ENCODE results near the gene ZSCAN5A. TPM values are rescaled to one million over a fixed set of nuclear protein-coding genes. Genes with fewer than 3 reads are reported as not detected.
"Not testable (repeated sequence)": the region's sequence is repeated elsewhere in the genome, so short reads cannot be mapped to it uniquely, and the experiment has no call there.

The ZSCAN5A gene
- polyA plus RNA-seq, 1 donor from 2014 or later, result 7.0 TPM

DNA sequence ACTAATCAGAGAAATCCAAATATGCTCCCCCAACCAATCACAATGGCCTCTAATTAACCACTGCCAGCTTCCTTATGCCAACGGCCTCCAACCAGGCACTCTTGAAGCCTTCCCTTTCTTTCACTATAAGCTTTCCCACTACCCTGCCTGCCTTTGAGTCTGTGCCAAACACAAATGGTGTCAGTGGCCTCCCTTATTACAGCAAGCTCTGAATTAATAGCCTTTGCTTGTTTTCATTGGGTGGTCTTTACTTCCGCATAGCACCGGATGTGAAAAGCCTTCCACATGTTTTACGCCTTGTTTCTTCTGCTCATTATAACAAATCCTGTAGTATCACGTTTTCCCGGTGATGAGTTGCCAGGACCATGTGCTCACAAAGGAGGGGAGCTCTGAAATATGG, 43.5 kb downstream of the ZSCAN5A start:
- Mint-ChIP-seq H3K27ac (peak overlapping the region in 1 of 3 donors; percentile 40), H3K4me1 (no peaks in the 10 kb centered on the region), H3K36me3 (peaks cover 6% of the 10 kb centered on the region), H3K4me3 (no peak overlapping the region), H3K9me3 (no peaks in the 10 kb centered on the region), H3K27me3 (no peaks in the 10 kb centered on the region)

DNA sequence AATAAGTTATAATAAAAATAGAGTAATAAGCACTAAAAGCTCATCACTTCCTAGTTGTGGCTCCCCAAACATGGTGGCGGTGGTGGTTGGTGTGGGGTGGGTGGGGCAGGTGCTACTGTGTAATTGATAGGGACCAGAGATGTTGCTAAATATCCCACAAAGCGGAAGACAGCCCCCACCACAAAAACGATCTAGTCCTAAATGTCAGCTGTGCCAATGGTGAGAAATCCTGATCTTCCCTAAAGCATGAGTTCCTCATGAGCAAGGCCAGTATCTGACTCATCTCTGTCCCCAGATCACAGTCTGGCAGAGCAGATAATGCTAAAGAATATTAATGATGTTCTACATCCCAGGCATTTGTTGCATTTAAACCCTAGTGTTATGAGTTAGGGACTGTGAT, 44.0 kb downstream of the ZSCAN5A start:
- Mint-ChIP-seq H3K27me3 (no peaks in the 10 kb centered on the region), H3K36me3 (peaks cover 8% of the 10 kb centered on the region), H3K9me3 (no peaks in the 10 kb centered on the region), H3K4me1 (no peaks in the 10 kb centered on the region), H3K27ac (peak overlapping the region in 1 of 3 donors; percentile 40), H3K4me3 (no peak overlapping the region)

GRCh38 chr19:56269348-56269747, 45.3 kb downstream of the ZSCAN5A start:
- Mint-ChIP-seq H3K4me3 (no peak overlapping the region), H3K4me1 (no peaks in the 10 kb centered on the region), H3K27me3 (no peaks in the 10 kb centered on the region), H3K36me3 (peaks cover 5% of the 10 kb centered on the region), H3K27ac (no peak overlapping the region), H3K9me3 (no peaks in the 10 kb centered on the region)

- Mint-ChIP-seq H3K4me1 (no peaks in the 10 kb centered on the region), H3K9me3 (no peaks in the 10 kb centered on the region), H3K27ac (no peak overlapping the region), H3K4me3 (no peak overlapping the region), H3K36me3 (peaks cover 5% of the 10 kb centered on the region), H3K27me3 (no peaks in the 10 kb centered on the region)
These were observed 48.6 kb downstream of the ZSCAN5A start for GRCh38 chr19:56266051-56266450.

DNA sequence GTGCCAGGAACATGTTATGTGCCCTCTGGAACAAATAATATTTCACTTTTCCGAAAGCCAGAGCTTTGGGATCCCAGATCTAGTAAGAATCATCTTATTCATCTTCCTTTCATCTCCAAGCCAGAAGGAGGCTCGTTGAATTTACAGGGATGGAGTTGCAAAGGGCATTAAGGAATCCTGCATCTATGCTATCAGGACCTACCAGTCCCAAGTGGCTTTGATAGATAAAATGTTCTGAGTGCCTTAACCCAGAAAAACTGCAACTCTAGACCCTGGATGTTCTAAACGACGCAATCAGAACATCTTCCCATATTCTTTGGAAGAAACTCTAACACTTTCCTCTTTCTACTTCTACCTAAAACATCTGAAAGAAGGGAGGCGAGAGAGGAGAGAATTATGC, 51.3 kb downstream of the ZSCAN5A start:
- Mint-ChIP-seq H3K9me3 (no peaks in the 10 kb centered on the region), H3K27me3 (no peaks in the 10 kb centered on the region), H3K36me3 (peaks cover 5% of the 10 kb centered on the region), H3K27ac (no peak overlapping the region), H3K4me1 (no peaks in the 10 kb centered on the region), H3K4me3 (no peak overlapping the region)

GRCh38 chr19:56261932-56262331, 52.7 kb downstream of the ZSCAN5A start:
- H3K4me1 Mint-ChIP-seq, H3K27me3 Mint-ChIP-seq: not testable (repeated sequence)

GRCh38 chr19:56261145-56261544, 53.5 kb downstream of the ZSCAN5A start:
- H3K9me3 Mint-ChIP-seq, result no peaks in the 10 kb centered on the region
- H3K36me3 Mint-ChIP-seq, result peaks cover 4% of the 10 kb centered on the region
- H3K27me3 Mint-ChIP-seq, result no peaks in the 10 kb centered on the region
- H3K4me3 Mint-ChIP-seq, result no peak overlapping the region
- H3K4me1 Mint-ChIP-seq, result no peaks in the 10 kb centered on the region
- no peak overlapping the region for H3K27ac Mint-ChIP-seq

More at GRCh38 chr19:56261932-56262331, 52.7 kb downstream of the ZSCAN5A start:
- H3K9me3 Mint-ChIP-seq, H3K4me3 Mint-ChIP-seq, H3K36me3 Mint-ChIP-seq, H3K27ac Mint-ChIP-seq: not testable (repeated sequence)

- Mint-ChIP-seq H3K4me3 (no peak overlapping the region), H3K27ac (no peak overlapping the region), H3K4me1 (no peaks in the 10 kb centered on the region), H3K36me3 (peaks cover 2% of the 10 kb centered on the region), H3K9me3 (no peaks in the 10 kb centered on the region), H3K27me3 (no peaks in the 10 kb centered on the region)
These were observed 56.4 kb downstream of the ZSCAN5A start for GRCh38 chr19:56258272-56258671.

GRCh38 chr19:56253737-56254136, 60.9 kb downstream of the ZSCAN5A start:
- Mint-ChIP-seq H3K4me1 (no peaks in the 10 kb centered on the region), H3K9me3 (no peaks in the 10 kb centered on the region), H3K27ac (no peak overlapping the region), H3K4me3 (no peak overlapping the region), H3K36me3 (peaks cover 2% of the 10 kb centered on the region), H3K27me3 (no peaks in the 10 kb centered on the region)

- Mint-ChIP-seq H3K27me3 (no peaks in the 10 kb centered on the region), H3K36me3 (peaks cover 2% of the 10 kb centered on the region), H3K9me3 (no peaks in the 10 kb centered on the region), H3K4me3 (peak overlapping the region in 2 of 4 donors; percentile 15 to 73), H3K27ac (peak overlapping the region in 1 of 3 donors; percentile 66), H3K4me1 (no peaks in the 10 kb centered on the region)
These were observed 61.8 kb downstream of the ZSCAN5A start for GRCh38 chr19:56252699-56253422.

DNA sequence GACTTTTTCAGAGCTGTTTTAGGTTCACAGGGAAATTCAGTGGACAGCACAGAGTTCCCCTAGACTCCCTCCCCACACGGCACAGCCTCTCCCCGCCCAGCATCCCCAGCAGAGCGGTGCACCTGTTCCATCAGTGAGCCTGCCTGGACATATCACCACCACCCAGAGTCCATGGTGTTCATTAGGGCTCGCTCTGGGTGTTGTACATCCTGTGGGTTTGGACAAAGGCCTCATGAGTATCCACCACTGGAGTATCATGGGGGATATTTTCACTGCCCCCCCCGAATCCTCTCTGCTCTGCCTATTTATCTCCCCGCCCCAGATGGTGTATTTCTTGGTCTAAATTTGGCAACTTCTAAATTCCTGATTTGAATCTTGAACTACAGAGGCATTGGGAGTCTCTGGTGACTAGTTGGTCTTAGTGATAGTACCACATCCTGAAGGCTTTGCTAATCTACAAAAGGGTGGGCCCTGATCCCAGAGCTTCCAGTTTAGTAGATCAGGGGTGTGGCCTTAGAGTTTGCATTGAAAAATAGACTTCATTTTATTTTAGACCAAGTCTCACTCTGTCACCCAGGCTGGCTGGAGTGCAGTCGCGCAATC, 65.8 kb downstream of the ZSCAN5A start:
- not testable (repeated sequence) for H3K4me3 Mint-ChIP-seq, H3K27me3 Mint-ChIP-seq, H3K36me3 Mint-ChIP-seq, H3K4me1 Mint-ChIP-seq, H3K27ac Mint-ChIP-seq, H3K9me3 Mint-ChIP-seq

DNA sequence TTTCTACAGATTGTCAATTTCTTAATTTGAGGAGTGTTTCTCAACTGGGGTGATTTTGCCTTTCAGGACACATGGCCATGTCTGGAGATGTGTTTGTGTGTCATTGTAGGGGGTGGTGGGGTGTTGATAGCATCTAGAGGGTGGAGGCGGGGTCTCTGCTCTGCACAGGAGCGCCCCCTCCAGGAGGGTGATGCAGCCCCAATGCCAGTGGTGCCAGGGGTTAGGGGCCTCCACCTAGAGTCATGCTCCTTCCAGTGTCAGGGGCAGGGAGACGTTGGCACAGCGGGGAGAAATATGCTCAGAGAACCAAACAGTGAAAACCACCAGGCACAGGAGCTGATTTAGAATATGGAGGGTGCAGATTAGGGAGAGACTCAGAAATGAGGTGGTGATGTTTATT, 68.9 kb downstream of the ZSCAN5A start:
- not testable (repeated sequence) for H3K27ac Mint-ChIP-seq, H3K4me3 Mint-ChIP-seq, H3K36me3 Mint-ChIP-seq, H3K4me1 Mint-ChIP-seq, H3K9me3 Mint-ChIP-seq, H3K27me3 Mint-ChIP-seq

DNA sequence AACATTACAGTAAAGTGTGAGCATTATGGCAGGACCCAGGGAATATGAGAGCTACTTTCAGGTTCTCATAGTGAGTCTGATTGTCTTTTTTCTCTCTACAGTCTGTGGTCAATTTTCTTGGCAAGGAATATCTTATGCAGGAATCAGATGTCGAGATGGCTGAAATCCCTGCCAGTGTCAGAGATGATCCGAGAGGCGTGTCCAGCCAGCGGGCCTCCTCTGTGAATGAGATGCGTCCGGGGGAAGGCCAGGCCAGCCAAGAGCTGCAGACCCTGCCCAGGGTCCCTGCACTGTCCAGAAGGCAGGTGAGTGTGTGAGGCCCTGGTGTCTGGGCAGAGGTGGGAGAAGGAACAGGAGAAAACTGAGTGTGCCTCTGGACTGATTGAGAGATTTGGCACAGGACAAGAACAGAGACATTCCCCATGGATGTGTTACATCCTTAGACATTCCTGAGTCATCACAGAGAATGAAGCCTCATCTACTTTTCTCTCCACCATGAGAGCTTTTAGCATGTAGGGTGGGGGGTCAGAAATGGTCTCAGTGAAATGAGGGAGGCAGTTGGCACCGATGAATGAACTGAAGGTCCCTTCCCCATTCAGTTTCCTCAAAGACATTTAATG, 69.4 kb downstream of the ZSCAN5A start:
- Mint-ChIP-seq H3K27ac (no peak overlapping the region), H3K36me3 (no peaks in the 10 kb centered on the region), H3K27me3 (no peaks in the 10 kb centered on the region), H3K4me3 (no peak overlapping the region), H3K4me1 (no peaks in the 10 kb centered on the region), H3K9me3 (no peaks in the 10 kb centered on the region)

DNA sequence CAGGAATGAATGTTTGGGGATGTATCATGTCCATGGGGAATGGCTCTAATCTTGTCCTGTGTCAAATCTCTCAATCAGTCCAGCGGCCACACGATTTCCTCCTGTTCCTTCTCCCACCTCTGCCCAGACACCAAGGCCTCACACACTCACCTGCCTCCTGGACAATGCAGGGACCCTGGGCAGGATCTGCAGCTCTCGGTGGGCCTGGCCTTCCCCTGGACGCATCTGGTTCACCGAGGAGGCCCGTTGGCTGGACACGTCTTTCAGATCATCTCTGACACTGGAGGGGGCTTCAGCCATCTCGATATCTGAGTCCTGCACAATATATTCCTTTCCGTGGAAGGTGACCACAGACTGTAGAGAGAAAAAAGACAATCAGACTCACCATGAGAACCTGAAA, 91.2 kb downstream of the ZSCAN5A start:
- H3K4me1 Mint-ChIP-seq, result no peaks in the 10 kb centered on the region
- H3K9me3 Mint-ChIP-seq, result no peaks in the 10 kb centered on the region
- no peak overlapping the region for H3K27ac Mint-ChIP-seq
- H3K36me3 Mint-ChIP-seq, result peaks cover 2% of the 10 kb centered on the region
- H3K27me3 Mint-ChIP-seq, result peaks cover 3% of the 10 kb centered on the region
- H3K4me3 Mint-ChIP-seq, result no peak overlapping the region

GRCh38 chr19:56222901-56223300, 91.7 kb downstream of the ZSCAN5A start:
- Mint-ChIP-seq H3K27me3 (peaks cover 5% of the 10 kb centered on the region), H3K36me3 (peaks cover under 1% of the 10 kb centered on the region), H3K27ac (no peak overlapping the region), H3K4me1 (peaks cover 0 to 1% (median 0%) of the 10 kb centered on the region in 3 donors), H3K4me3 (no peak overlapping the region), H3K9me3 (no peaks in the 10 kb centered on the region)

DNA sequence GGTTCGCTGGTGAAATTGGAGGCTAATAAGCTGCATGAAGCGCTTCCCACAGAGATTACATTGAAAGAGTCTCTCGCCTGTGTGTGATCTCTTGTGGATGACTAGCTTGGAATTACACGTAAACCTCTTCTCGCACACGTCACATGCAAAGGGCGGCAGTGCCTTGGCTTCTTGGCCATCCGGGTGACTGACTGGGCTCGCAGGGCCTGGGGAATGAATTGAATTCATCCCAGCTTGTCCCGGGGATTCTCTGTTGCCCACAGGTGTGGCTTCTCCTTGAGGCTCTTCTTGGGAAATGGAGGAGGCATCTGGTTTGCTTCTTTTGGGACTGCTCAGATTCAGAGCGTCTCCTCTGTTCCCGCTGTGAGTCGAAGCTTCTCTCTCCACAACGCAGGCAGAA, 92.8 kb downstream of the ZSCAN5A start:
- H3K36me3 Mint-ChIP-seq, result no peaks in the 10 kb centered on the region
- no peaks in the 10 kb centered on the region for H3K9me3 Mint-ChIP-seq
- no peak overlapping the region for H3K27ac Mint-ChIP-seq
- peaks cover 10% of the 10 kb centered on the region for H3K27me3 Mint-ChIP-seq
- H3K4me3 Mint-ChIP-seq, result no peak overlapping the region
- H3K4me1 Mint-ChIP-seq, result peaks cover 0 to 2% (median 0%) of the 10 kb centered on the region in 3 donors

Measured in IgD-negative memory B cell (primary cell).